Mammary epithelial cell (primary cell): ENCODE measurements around the gene CYTH4.

ENCODE experiments used
- EZH2 ChIP-seq: IDR thresholded peaks from 2 replicates; pipeline ENCODE4 v1.6.1; 2012; ENCODE audit warnings: low read length, inconsistent platforms, borderline replicate concordance
- TF ChIP-seq, protein P1 (sequence below), 2 donors: IDR thresholded peaks in 1 of 2; conservative IDR thresholded peaks in 1 of 2; 2 replicates each; pipeline ENCODE4 v1.5.1; 2011 to 2012; ENCODE audit warnings: inconsistent platforms in 2 of 2, low read length in 2 of 2, mild to moderate bottlenecking in 2 of 2, control low read depth in 1 of 2, low read depth in 1 of 2; ENCODE audit not compliant: insufficient read depth in 1 of 2; ENCODE audit errors: extremely low read depth in 1 of 2

- TF ChIP-seq, protein P1, sequence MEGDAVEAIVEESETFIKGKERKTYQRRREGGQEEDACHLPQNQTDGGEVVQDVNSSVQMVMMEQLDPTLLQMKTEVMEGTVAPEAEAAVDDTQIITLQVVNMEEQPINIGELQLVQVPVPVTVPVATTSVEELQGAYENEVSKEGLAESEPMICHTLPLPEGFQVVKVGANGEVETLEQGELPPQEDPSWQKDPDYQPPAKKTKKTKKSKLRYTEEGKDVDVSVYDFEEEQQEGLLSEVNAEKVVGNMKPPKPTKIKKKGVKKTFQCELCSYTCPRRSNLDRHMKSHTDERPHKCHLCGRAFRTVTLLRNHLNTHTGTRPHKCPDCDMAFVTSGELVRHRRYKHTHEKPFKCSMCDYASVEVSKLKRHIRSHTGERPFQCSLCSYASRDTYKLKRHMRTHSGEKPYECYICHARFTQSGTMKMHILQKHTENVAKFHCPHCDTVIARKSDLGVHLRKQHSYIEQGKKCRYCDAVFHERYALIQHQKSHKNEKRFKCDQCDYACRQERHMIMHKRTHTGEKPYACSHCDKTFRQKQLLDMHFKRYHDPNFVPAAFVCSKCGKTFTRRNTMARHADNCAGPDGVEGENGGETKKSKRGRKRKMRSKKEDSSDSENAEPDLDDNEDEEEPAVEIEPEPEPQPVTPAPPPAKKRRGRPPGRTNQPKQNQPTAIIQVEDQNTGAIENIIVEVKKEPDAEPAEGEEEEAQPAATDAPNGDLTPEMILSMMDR (conservative IDR thresholded peaks at IDR 0.05 in 1 of 2, IDR thresholded peaks at IDR 0.05 in 1 of 2; ENCODE audit: extremely low read depth in 1 of 2, insufficient read depth in 1 of 2, low read depth in 1 of 2, low read length in 2 of 2): no peak
- no peak for TF ChIP-seq EZH2
Measured at GRCh38 chr22:37354670-37355069, 72.4 kb downstream of the CYTH4 start.
